ENCODE measurements around the gene HSPBP1.

The HSPBP1 gene

GRCh38 chr19:55279340-55279739, 570 bp downstream of the HSPBP1 start:
- no peak for DNase-seq (ENCODE audit: extremely low read depth, low read depth)
- TF ChIP-seq CTCF (IDR thresholded peaks at IDR 0.05; ENCODE audit: low read depth, low read length): no peak

DNA sequence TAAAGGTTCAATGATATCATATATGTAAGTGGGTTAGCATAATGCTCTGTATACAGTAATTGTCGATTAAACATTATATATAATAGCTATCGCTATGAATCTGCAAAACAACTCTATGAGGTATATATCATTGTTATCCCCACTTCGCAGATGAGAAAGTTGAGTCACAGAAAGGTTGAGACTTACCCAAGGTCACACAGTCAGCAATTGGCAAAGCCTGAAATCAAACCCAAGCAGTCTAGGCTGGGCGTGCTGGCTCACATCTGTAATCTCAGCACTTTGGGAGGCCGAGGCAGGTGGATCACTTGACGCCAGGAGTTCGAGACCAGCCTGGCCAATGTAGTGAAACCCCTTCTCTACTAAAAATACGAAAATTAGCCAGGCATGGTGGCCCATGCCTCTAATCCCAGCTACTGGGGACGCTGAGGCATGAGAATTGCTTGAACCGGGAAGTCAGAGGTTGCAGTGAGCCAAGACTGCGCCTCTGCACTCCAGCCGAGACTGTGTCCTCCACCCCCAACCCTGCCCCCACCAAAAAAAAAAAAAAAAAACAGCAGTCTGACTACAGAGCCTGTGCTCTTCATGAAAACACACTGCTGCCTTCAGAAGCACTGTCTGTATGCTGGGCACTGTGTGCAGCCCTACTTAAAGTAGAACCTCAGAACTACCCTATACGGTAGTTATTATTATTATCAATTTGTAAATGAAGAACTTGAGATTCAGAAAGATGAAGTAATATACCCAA, 1.3 kb downstream of the HSPBP1 start:
- no peak for DNase-seq (ENCODE audit: extremely low read depth, low read depth)
- no peak for TF ChIP-seq CTCF (IDR thresholded peaks at IDR 0.05; ENCODE audit: low read depth, low read length)

GRCh38 chr19:55277494-55277893, 2.4 kb downstream of the HSPBP1 start:
- no peak for TF ChIP-seq CTCF (IDR thresholded peaks at IDR 0.05; ENCODE audit: low read depth, low read length)
- no peak for DNase-seq (ENCODE audit: extremely low read depth, low read depth)

GRCh38 chr19:55276720-55277430, 3.0 kb downstream of the HSPBP1 start:
- DNase-seq (ENCODE audit: extremely low read depth, low read depth): no peak
- TF ChIP-seq CTCF (IDR thresholded peaks at IDR 0.05; ENCODE audit: low read depth, low read length): no peak

- DNase-seq (ENCODE audit: extremely low read depth, low read depth): no peak
Observed at GRCh38 chr19:55275851-55276719, 3.8 kb downstream of the HSPBP1 start.

GRCh38 chr19:55273978-55274707, 5.8 kb downstream of the HSPBP1 start:
- no peak for DNase-seq (ENCODE audit: extremely low read depth, low read depth)
- no peak for TF ChIP-seq CTCF (IDR thresholded peaks at IDR 0.05; ENCODE audit: low read depth, low read length)

More at GRCh38 chr19:55275851-55276719, 3.8 kb downstream of the HSPBP1 start:
- TF ChIP-seq CTCF (IDR thresholded peaks at IDR 0.05; ENCODE audit: low read depth, low read length): no peak

All from AG09319 (cell line).